GM18951 (cell line): ENCODE data around the gene VAPA.

Experiments used
- POLR2A ChIP-seq: IDR thresholded peaks from 4 replicates; pipeline ENCODE4 v1.6.1; 2011; ENCODE audit warnings: mild to moderate bottlenecking; ENCODE audit not compliant: insufficient read length, insufficient read depth; ENCODE audit errors: extremely low read depth
- in situ Hi-C: fragments of 300-500 bp; cut with MboI; formaldehyde crosslinking; loops from one replicate; pipeline ENCODE4 v1.12.0; 2022; ENCODE audit warnings: low sequenced_read_pairs, mixed read lengths, inconsistent platforms; ENCODE audit not compliant: unreplicated experiment

The VAPA gene

DNA sequence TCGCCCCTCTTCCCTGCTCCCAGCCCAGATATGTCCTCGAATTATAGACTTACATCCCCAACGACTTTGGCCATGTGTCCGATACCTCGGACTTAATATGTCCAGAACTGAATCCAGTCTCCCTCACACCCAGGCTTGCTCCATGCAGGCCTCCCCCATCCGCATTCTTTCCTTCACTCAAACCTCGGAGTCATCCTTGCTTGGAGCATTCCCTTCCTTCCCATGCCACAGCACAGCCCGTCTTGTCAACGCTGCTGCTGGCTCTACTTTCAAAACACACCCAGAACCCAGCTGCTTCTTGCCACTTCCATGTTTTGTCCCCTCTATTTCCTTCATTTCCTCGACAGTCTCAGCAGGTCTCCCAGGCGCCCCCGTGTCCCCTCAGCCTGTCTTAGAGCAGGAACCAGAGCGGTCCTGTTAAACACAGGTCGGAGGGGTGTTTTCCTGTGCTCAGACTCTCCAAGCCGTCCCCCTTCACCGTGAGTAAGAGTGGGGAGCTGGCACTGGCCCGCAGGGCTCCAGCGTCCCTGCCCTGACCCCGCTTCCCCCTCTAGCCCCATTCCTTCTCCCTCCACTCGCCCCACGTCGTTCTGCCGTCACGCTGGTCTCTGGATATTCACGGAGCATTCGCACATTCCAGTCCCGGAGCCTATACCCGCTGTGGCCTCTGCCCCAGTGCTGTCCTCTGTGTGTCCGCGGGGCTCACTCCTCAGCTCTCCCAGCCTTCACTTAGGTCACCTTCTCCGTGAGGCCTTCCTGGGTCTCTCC, 54.4 kb downstream of the VAPA start:
- in situ Hi-C loops, result no loop called here
- TF ChIP-seq POLR2A, result no peak

DNA sequence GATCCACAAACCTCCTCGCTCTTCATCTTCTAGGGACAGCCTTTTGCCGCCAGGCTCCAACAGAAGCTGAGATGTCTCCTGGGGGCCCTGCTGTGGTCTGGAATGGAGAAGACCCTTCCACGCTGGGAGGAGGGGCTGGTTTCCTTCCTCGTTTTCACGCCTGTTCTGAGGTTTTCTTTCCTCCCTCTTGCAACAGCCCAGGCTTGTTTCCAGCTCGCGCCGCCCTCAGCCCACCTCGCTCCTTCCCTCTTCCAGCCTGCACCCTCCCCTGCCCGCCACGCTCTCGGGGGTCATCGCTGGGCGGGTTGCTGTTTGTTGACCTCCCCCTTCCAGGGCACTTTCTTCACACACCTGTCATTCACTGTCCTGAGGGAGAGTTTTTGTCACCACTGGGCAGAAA, 55.4 kb downstream of the VAPA start:
- in situ Hi-C loops, result no loop called here

DNA sequence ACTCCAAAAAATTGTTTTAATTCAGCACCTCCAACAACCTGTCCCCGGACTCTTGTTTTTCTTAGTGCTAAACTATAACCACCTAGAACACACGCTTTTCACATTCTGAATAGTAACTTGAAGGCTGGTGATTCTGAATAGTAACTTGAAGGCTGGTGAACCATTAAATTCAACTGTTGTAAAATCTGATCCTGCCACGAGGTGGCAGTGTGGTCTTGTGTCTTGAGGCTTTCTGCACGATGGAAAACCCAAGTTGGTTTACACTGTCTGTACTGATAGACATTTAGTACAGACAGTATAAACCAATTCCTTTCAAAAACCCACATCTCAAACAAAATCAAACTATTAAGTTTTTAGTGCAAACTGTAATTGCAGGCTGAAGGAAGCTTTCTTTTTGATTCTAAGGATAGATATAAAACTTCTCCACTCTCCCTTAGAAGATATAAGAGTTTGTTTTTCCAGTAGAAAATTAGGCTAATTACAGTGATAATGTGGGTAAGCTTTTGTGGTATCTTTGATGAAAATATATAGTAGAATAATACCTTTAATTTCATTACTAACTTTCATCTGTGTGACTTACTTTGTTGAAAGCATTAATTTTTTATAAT, 57.6 kb downstream of the VAPA start:
- no peak for TF ChIP-seq POLR2A
- in situ Hi-C loops, result loop anchor here (5.0 kb wide), 1 partner anchor 561 kb away; no protein-coding TSS in a partner anchor

More for the DNA sequence above, 55.4 kb downstream of the VAPA start:
- no peak for TF ChIP-seq POLR2A

DNA sequence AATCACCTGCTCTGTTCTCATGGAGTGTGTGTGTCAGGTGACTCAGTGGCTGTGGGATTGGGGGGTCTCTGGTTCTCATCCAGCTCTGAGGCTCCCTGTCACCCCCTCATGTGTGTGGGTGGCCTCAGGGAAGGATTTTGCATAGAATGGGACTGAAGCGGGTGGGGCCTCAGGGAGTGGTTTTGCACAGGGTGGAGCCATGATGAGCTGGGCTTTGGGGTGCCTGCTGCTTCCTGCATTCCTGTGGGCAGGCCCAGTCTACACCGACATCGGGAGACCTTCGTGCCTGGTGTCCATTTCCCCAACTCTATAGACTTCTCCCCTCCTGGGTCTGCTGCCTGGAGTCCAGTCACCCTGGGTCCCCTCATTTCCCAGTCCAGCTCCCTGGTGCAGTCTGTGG, 59.7 kb downstream of the VAPA start:
- in situ Hi-C loops, result loop anchor here (5.0 kb wide), 1 partner anchor 559 kb away; no protein-coding TSS in a partner anchor
- TF ChIP-seq POLR2A, result no peak

DNA sequence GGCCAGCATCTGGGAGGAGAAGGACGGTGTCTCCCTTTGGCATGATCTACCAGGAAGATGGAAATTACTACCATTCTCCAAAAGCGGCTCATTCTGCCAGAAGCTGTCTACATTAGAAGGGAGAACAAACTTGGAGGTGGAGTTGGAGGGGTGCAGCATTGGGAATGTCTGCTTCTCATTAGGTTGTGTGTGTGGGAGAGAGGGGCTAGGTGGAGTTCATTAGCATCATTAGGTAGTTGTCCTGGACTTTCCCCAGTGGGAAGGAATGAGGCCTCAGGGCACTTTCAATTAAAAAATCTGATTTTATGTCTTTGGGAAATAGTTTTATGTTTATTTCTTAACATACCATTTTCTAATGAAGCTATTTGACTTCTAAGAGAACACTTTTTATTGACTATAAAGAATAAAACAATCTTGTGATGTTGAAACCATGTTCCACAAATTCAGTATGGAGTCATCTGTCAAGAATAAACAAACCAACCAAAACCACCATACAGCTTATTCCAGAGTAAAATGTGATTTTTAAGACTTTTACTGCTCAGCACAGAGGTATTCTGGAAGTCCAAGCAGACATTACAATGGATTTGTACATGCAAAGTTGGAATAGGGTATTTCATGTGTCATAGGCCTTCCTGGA, 60.6 kb downstream of the VAPA start:
- TF ChIP-seq POLR2A, result no peak
- in situ Hi-C loops, result loop anchor here (5.0 kb wide), 1 partner anchor 558 kb away; no protein-coding TSS in a partner anchor

DNA sequence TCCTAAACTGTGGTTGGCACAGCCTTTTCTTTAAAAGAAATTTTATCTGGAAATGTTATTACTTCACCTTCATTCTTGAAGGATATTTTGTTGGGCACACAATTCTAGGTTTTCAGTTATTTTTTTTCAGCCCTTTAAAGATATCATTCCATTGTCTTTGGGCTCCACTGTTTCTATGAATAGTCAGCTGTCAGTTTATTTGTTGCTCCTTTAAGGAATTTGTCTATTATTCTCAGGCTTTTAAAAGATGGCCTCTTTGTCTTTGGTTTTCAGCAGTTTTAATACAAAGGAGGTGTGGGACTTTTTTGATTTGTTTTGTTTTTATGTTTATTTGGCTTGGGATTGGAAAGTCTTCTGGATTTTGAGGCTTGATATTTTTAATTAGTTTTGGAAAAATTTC, 61.8 kb downstream of the VAPA start:
- TF ChIP-seq POLR2A, result no peak
- in situ Hi-C loops, result no loop called here

DNA sequence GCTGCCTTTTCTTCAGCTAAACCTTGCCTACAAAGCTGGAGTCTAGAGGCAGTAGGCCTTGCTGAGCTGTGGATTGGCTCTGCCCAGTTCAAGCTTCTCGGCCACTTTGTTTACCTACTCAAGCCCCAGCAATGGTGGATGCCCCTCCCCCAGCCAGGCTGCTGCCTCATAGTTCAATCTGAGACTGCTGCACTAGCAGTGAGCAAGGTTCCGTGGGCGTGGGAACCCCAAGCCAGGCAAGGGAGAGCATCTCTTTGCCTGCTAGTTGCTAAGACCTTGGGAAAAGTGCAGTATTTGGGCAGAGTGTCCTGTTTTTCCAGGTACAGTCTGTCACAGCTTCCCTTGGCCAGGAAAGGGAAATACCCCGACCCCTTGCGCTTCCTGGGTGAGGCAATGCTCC, 68.9 kb downstream of the VAPA start:
- in situ Hi-C loops, result no loop called here
- no peak for TF ChIP-seq POLR2A

DNA sequence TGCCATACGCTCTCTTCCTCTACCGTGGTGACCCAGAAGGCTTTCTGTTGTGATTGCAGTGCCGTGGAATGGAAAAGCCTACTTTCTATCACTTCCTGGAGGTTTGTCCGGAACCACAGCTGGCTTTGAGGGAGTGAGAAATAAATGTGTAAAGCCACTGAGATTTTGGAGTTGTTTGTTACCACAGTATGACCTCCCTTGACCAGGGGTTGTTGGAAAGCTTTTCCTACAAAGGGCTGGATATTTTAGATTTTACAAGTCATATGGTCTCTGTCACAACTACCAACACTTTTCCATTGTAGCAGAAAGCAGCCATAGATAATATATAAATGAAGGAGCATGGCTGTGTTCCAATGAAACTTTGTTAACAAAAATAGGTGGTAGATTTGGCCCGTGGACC, 70.3 kb downstream of the VAPA start:
- in situ Hi-C loops, result no loop called here
- no peak for TF ChIP-seq POLR2A

DNA sequence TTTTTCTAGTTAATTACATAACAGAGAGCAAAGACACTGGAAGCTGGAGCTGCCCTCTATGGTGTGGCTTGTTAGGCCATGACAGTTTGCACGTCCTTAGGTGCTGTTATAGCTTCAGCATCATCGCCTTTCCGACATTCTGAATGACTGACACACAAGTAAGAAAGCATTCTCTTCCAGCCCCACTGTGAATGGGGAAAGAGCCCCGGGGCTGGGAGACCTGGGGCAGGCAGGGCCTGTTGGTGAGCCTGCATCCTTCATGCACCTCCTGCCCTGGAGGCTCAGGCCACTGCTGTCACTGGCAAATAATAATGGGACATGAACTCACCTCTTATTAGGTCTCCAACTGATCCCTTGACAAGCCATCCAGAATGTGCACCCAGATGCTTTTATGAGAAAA, 71.8 kb downstream of the VAPA start:
- no peak for TF ChIP-seq POLR2A
- in situ Hi-C loops, result no loop called here

DNA sequence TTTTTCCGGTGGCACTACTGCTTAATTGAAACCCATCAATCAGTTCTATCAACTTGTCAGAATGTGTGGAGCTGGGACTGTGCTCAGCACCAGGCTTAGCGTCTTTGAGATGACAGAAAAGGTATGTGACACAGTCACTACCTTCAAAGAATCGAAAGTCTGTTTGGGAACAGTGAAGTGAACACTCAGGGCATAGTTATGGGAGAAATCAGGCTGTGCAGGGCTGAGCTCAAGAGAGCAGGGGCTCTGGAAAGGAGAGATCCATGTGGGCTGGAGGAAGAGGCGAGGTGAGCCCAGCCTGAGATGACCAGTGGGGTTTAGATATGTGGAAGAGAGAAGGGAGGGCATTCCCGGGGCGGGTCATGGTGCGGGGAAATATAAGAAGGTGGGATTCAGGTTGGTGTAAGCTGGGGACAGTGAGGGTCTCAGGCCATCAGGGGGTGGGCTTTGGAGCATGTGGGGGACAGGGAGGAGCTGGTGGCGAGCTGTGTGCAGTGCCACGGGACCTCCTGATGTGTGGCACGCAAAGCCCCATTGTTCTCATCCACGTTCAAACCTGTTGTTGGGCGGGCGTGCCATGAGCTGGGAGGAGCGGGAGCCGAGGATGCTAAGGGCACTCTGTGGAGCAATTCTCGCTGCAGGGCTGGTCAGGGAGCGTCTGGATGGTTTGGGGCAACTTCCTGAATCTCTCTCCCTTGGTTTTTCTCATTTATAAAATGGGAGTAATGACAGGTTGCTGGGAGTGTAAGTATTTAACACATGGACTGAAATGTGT, 72.5 kb downstream of the VAPA start:
- in situ Hi-C loops, result no loop called here
- no peak for TF ChIP-seq POLR2A

DNA sequence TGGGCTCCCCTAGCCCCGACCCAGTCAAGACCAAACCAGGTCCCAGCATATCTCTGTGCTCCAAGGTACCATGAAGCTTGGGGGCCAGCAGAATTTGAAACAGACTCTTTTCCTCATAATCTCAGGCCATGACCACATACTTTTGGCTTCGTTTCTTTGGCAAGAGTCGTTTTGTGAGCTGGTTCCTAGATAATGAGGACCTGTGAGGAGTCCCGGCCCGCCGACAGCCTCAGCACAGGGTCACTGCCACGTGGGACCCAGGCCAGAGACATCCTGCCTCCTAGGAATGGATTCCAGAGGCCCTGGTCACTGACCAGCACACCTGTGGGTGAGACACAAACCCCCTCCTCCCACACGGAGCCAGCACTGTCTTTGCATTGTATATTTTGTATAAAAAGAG, 73.5 kb downstream of the VAPA start:
- in situ Hi-C loops, result no loop called here
- TF ChIP-seq POLR2A, result no peak

DNA sequence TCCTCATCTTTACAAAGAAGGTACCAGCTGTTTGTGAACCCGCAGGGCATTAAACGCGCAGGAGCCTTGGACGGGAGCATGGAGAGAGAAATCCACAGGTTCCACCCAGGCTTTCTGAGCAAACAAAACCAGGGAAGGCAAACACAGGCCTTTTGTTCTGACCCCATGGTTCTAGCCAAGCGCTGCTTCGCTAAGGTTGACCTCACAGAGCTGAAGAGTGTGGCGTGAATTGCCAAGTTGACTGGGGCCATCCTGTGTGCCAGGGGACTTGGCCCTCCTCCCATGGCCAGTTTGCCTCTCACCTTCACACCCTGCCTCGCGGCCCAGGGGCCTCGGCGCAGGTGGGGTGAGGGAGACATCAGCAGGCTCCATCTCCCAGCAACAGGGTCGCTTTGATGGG, 74.1 kb downstream of the VAPA start:
- TF ChIP-seq POLR2A, result no peak
- in situ Hi-C loops, result no loop called here

DNA sequence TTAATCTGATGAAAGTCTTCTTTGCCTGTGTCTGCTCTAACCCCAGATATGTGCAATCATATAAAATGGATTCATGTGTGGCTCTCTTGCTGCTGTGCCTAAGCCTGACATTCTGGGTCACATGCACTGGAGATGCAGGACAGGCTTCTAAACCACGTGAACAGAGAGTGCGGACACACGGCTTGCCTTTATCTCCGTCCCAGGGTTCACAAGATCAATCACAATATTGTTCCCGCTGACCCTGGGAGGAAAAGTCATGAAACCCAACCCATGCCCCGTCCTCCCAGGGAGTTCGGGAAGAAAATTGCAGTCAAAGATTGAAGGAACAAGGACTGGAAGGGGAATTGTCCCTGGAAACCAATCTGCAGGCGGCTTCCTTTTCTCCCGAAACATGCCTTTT, 74.8 kb downstream of the VAPA start:
- no peak for TF ChIP-seq POLR2A

More for the DNA sequence above, 74.8 kb downstream of the VAPA start:
- in situ Hi-C loops, result no loop called here
